ENCODE results near the gene ERC2. TPM values are rescaled to one million over a fixed set of nuclear protein-coding genes. Genes with fewer than 3 reads are reported as not detected.

The ERC2 gene
- total RNA-seq, 1 donor: 0.36 TPM

DNA sequence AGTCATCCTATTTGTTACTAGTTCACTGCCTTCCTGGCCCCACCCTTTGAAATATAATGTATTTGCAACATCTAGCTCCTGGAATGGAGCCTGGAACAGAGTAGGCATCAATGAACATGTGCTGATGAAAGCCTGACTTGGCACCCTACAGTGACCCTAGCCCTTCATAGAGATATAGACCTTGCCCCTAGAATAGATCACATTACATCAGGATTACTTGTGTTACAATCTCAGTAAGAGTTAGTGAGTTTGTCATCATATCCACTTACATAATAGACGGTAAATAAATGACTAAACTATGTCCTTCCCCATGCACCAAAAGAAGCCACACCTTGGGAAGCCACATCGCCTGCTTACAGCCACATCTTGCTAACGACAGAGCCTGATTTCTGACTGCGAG lies 870.6 kb downstream of the ERC2 start:
- TF ChIP-seq, protein P1, sequence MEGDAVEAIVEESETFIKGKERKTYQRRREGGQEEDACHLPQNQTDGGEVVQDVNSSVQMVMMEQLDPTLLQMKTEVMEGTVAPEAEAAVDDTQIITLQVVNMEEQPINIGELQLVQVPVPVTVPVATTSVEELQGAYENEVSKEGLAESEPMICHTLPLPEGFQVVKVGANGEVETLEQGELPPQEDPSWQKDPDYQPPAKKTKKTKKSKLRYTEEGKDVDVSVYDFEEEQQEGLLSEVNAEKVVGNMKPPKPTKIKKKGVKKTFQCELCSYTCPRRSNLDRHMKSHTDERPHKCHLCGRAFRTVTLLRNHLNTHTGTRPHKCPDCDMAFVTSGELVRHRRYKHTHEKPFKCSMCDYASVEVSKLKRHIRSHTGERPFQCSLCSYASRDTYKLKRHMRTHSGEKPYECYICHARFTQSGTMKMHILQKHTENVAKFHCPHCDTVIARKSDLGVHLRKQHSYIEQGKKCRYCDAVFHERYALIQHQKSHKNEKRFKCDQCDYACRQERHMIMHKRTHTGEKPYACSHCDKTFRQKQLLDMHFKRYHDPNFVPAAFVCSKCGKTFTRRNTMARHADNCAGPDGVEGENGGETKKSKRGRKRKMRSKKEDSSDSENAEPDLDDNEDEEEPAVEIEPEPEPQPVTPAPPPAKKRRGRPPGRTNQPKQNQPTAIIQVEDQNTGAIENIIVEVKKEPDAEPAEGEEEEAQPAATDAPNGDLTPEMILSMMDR (IDR thresholded peaks at IDR 0.05; ENCODE audit: extremely low read depth, low read depth, low read length): no peak
- H3K79me2 ChIP-seq (ENCODE audit: insufficient read depth, low read length): no peaks in the 10 kb centered on the region
- H3K9me3 ChIP-seq (ENCODE audit: low read depth, low read length): no peaks in the 10 kb centered on the region
- no peak for DNase-seq (ENCODE audit: insufficient read length, low spot score, missing footprints)
- H3K36me3 ChIP-seq (ENCODE audit: insufficient read depth, low read length): no peaks in the 10 kb centered on the region
- peaks cover 12% of the 10 kb centered on the region for H3K27me3 ChIP-seq (ENCODE audit: insufficient read depth, low read length)
- H3K4me1 ChIP-seq (ENCODE audit: insufficient read depth, low read length): no peaks in the 10 kb centered on the region
- H3K4me2 ChIP-seq (ENCODE audit: insufficient read depth, low read length): no peak overlapping the region
- no peak overlapping the region for H3K4me3 ChIP-seq (ENCODE audit: insufficient read depth, low read length)
- no peaks in the 10 kb centered on the region for H4K20me1 ChIP-seq (ENCODE audit: insufficient read depth, low read length)
- H2AFZ ChIP-seq (ENCODE audit: low read length): no peak overlapping the region
- no peak overlapping the region for H3K27ac ChIP-seq (ENCODE audit: low read depth, low read length)

DNA sequence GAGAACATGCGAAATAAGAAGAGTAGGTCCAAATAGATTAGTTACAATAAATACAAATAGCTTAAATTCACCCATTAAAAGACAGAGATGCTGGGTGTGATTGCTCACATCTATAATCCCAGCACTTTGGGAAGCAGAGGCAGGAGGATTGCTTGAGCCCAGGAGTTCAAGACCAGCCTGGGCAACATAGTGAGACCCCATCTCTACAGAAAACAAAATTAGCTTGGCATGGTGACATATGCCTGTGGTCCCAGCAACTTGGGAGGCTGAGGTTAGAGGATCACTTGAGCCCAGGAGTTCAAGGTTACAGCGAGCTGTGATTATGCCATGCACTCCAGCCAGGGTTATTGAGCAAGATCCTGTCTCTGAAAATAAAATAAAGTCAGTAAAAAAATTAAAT lies 872.1 kb downstream of the ERC2 start:
- Histone ChIP-seq H3K4me3 (ENCODE audit: insufficient read depth, low read length) (no peak overlapping the region), H3K4me1 (ENCODE audit: insufficient read depth, low read length) (peaks cover 7% of the 10 kb centered on the region), H3K27ac (ENCODE audit: low read depth, low read length) (no peak overlapping the region), H3K36me3 (ENCODE audit: insufficient read depth, low read length) (no peaks in the 10 kb centered on the region), H3K4me2 (ENCODE audit: insufficient read depth, low read length) (no peak overlapping the region), H3K9me3 (ENCODE audit: low read depth, low read length) (no peaks in the 10 kb centered on the region), H3K79me2 (ENCODE audit: insufficient read depth, low read length) (no peaks in the 10 kb centered on the region), H4K20me1 (ENCODE audit: insufficient read depth, low read length) (no peaks in the 10 kb centered on the region), H3K27me3 (ENCODE audit: insufficient read depth, low read length) (peaks cover 12% of the 10 kb centered on the region), H2AFZ (ENCODE audit: low read length) (no peak overlapping the region)
- TF ChIP-seq, protein P1 (IDR thresholded peaks at IDR 0.05; ENCODE audit: extremely low read depth, low read depth, low read length): no peak
- DNase-seq (ENCODE audit: insufficient read length, low spot score, missing footprints): no peak

DNA sequence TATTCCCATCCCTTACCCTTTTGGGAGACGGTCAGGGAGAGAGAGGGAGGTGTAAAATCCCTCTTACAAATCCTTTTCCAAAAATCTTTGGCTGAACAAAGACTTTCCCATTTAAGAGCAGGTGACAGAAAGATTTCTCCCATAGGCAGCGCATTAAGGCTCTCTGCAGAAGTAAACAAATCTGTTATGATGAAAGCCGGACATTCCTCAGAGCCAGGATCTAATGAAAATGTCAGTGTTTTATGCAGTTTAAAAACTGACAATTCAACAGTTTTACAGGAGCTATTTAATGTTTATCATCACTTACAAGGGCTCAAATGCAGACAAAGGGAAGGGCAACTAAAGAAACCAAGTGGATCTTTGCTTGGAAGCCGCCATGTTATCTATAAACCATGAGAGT lies 872.8 kb downstream of the ERC2 start:
- DNase-seq (ENCODE audit: insufficient read length, low spot score, missing footprints): no peak
- H3K4me3 ChIP-seq (ENCODE audit: insufficient read depth, low read length): no peak overlapping the region
- H3K4me1 ChIP-seq (ENCODE audit: insufficient read depth, low read length): peaks cover 7% of the 10 kb centered on the region
- no peak overlapping the region for H3K4me2 ChIP-seq (ENCODE audit: insufficient read depth, low read length)
- no peaks in the 10 kb centered on the region for H3K79me2 ChIP-seq (ENCODE audit: insufficient read depth, low read length)
- H3K27me3 ChIP-seq (ENCODE audit: insufficient read depth, low read length): peaks cover 12% of the 10 kb centered on the region
- no peak overlapping the region for H2AFZ ChIP-seq (ENCODE audit: low read length)
- H3K27ac ChIP-seq (ENCODE audit: low read depth, low read length): no peak overlapping the region
- H4K20me1 ChIP-seq (ENCODE audit: insufficient read depth, low read length): no peaks in the 10 kb centered on the region
- H3K9me3 ChIP-seq (ENCODE audit: low read depth, low read length): no peaks in the 10 kb centered on the region
- H3K36me3 ChIP-seq (ENCODE audit: insufficient read depth, low read length): no peaks in the 10 kb centered on the region
- TF ChIP-seq, protein P1 (IDR thresholded peaks at IDR 0.05; ENCODE audit: extremely low read depth, low read depth, low read length): no peak

DNA sequence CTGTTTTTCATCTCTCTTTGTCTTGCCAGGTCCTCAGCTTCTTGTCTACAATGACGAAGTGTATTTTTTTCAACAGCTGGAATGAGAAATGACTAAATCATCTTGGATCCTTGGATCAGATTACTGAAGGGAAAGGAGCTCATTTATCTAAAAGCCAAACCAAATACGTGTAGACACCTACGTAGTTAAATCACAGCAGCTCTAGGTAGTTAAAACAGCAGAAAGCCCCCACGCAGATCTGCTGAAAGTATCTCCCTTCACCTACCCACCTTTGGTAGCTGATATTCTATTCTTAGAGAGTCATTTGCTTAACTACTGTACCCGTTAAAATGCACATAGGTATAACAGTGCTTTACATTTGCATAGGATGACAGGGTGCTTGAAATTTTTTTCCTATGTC lies 875.7 kb downstream of the ERC2 start:
- no peak overlapping the region for H3K4me2 ChIP-seq (ENCODE audit: insufficient read depth, low read length)
- no peak for DNase-seq (ENCODE audit: insufficient read length, low spot score, missing footprints)
- H2AFZ ChIP-seq (ENCODE audit: low read length): no peak overlapping the region
- no peaks in the 10 kb centered on the region for H3K9me3 ChIP-seq (ENCODE audit: low read depth, low read length)
- no peaks in the 10 kb centered on the region for H3K79me2 ChIP-seq (ENCODE audit: insufficient read depth, low read length)
- H3K27me3 ChIP-seq (ENCODE audit: insufficient read depth, low read length): peaks cover 12% of the 10 kb centered on the region
- H4K20me1 ChIP-seq (ENCODE audit: insufficient read depth, low read length): no peaks in the 10 kb centered on the region
- H3K36me3 ChIP-seq (ENCODE audit: insufficient read depth, low read length): no peaks in the 10 kb centered on the region
- peaks cover 7% of the 10 kb centered on the region for H3K4me1 ChIP-seq (ENCODE audit: insufficient read depth, low read length)
- H3K4me3 ChIP-seq (ENCODE audit: insufficient read depth, low read length): no peak overlapping the region
- TF ChIP-seq, protein P1 (IDR thresholded peaks at IDR 0.05; ENCODE audit: extremely low read depth, low read depth, low read length): no peak
- no peak overlapping the region for H3K27ac ChIP-seq (ENCODE audit: low read depth, low read length)

All from osteoblast (primary cell).